ENCODE measurements around the gene MAN1B1. TPM values are rescaled to one million over a fixed set of nuclear protein-coding genes. Genes with fewer than 3 reads are reported as not detected.

The MAN1B1 gene
- total and polyA plus RNA-seq, 4 experiments from 2014 or later = 35.4 to 71.0 (median 50.4) TPM

DNA sequence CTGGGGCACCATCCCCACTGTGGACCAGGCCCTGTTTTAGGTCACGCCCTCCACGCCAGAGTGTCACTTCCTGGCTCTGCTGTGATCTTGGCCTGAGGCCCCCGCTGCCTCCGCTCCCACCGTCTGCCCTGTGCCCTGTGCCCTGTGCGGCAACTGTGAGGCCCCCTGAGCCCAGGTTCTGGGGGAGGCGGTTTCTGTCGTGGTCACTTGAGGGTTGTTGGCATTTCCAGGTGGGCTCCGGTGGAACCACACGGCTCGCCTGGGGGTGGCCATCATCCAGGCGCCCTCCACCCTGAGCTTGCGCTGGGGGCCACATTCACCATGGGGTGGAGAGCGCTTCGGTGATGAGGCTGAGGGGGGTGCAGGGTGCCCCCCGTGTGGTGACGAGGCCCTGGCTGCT, 21.2 kb downstream of the MAN1B1 start:
- H3K27ac ChIP-seq (ENCODE audit: low read depth, low read length) = no peak overlapping the region
- no peak for DNase-seq
- H3K9me3 Mint-ChIP-seq = no peaks in the 10 kb centered on the region
- intact Hi-C loops (cut with micrococcal nuclease) = no loop called here
- H3K36me3 Mint-ChIP-seq = peaks cover 3 to 23% of the 10 kb centered on the region in 2 donors
- peaks cover 0 to 3% (median 1%) of the 10 kb centered on the region in 4 donors for H3K4me1 Mint-ChIP-seq
- no peak overlapping the region for H3K27ac Mint-ChIP-seq
- no peaks in the 10 kb centered on the region for H3K27me3 Mint-ChIP-seq
- peaks cover under 1% of the 10 kb centered on the region for H3K4me1 ChIP-seq (ENCODE audit: insufficient read depth, low read length)
- no peaks in the 10 kb centered on the region for H3K9me3 ChIP-seq (ENCODE audit: control insufficient read depth in 1 of 2, low read length in 2 of 2)
- H3K4me3 ChIP-seq (ENCODE audit: low read length in 2 of 2) = no peak overlapping the region
- no peak overlapping the region for H3K4me3 Mint-ChIP-seq
- H3K36me3 ChIP-seq (ENCODE audit: insufficient read depth, low read length) = peaks cover 44% of the 10 kb centered on the region
- CTCF ChIA-PET (ENCODE audit: partially characterized antibody) = interaction anchor here (1.0 kb wide), 1 partner anchor 12 kb away, joined by 5 read pairs; no protein-coding TSS in a partner anchor
- POLR2A ChIA-PET (ENCODE audit: partially characterized antibody) = interaction anchor here (2.0 to 2.9 kb wide), 2 partner anchors 12 to 20 kb away, joined by 9 to 11 read pairs; partner anchors contain the start of gene MAN1B1
- H3K27me3 ChIP-seq (ENCODE audit: insufficient read depth, low read length) = no peaks in the 10 kb centered on the region

DNA sequence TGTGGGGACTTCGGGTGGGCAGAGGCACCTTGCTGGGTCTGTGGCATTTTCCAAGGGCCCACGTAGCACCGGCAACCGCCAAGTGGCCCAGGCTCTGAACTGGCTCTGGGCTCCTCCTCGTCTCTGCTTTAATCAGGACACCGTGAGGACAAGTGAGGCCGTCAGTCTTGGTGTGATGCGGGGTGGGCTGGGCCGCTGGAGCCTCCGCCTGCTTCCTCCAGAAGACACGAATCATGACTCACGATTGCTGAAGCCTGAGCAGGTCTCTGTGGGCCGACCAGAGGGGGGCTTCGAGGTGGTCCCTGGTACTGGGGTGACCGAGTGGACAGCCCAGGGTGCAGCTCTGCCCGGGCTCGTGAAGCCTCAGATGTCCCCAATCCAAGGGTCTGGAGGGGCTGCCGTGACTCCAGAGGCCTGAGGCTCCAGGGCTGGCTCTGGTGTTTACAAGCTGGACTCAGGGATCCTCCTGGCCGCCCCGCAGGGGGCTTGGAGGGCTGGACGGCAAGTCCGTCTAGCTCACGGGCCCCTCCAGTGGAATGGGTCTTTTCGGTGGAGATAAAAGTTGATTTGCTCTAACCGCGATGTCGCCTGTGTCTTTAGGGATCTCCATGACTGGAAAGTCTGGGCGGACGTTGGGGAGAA, 21.9 kb downstream of the MAN1B1 start:
- Histone ChIP-seq H3K9me3 (ENCODE audit: control insufficient read depth in 1 of 2, low read length in 2 of 2) (no peaks in the 10 kb centered on the region), H3K36me3 (ENCODE audit: insufficient read depth, low read length) (peaks cover 36% of the 10 kb centered on the region), H3K27ac (ENCODE audit: low read depth, low read length) (no peak overlapping the region), H3K27me3 (ENCODE audit: insufficient read depth, low read length) (no peaks in the 10 kb centered on the region), H3K4me3 (ENCODE audit: low read length in 2 of 2) (no peak overlapping the region), H3K4me1 (ENCODE audit: insufficient read depth, low read length) (peaks cover 7% of the 10 kb centered on the region)
- intact Hi-C loops (cut with micrococcal nuclease) = no loop called here
- DNase-seq = no peak
- CTCF ChIA-PET (ENCODE audit: partially characterized antibody) = interaction anchor here (1.0 to 1.3 kb wide), 2 partner anchors 13 to 128 kb away, joined by 3 to 5 read pairs; no protein-coding TSS in a partner anchor
- POLR2A ChIA-PET (ENCODE audit: partially characterized antibody) = interaction anchor here (2.0 to 2.9 kb wide), 2 partner anchors 13 to 21 kb away, joined by 9 to 11 read pairs; partner anchors contain the start of gene MAN1B1
- H3K4me1 Mint-ChIP-seq = peaks cover 0 to 9% (median 2%) of the 10 kb centered on the region in 4 donors
- H3K27ac Mint-ChIP-seq = no peak overlapping the region
- peaks cover 3 to 23% of the 10 kb centered on the region in 2 donors for H3K36me3 Mint-ChIP-seq
- no peaks in the 10 kb centered on the region for H3K9me3 Mint-ChIP-seq
- H3K27me3 Mint-ChIP-seq = no peaks in the 10 kb centered on the region
- no peak overlapping the region for H3K4me3 Mint-ChIP-seq

GRCh38 chr9:137109250-137110146, 22.7 kb downstream of the MAN1B1 start:
- ChIA-PET CTCF (ENCODE audit: partially characterized antibody) (interaction anchor here (1.3 kb wide), 1 partner anchor 127 kb away, joined by 3 read pairs; no protein-coding TSS in a partner anchor), POLR2A (ENCODE audit: partially characterized antibody) (interaction anchor here (2.0 to 2.9 kb wide), 2 partner anchors 14 to 22 kb away, joined by 9 to 11 read pairs; partner anchors contain the start of gene MAN1B1)
- H3K36me3 Mint-ChIP-seq = peaks cover 3 to 23% of the 10 kb centered on the region in 2 donors
- H3K4me3 Mint-ChIP-seq = no peak overlapping the region
- H3K4me1 Mint-ChIP-seq = peaks cover 0 to 9% (median 2%) of the 10 kb centered on the region in 4 donors
- H3K27me3 Mint-ChIP-seq = no peaks in the 10 kb centered on the region
- no peaks in the 10 kb centered on the region for H3K9me3 Mint-ChIP-seq
- H3K36me3 ChIP-seq (ENCODE audit: insufficient read depth, low read length) = peaks cover 31% of the 10 kb centered on the region
- intact Hi-C loops (cut with micrococcal nuclease) = no loop called here
- H3K27ac ChIP-seq (ENCODE audit: low read depth, low read length) = no peak overlapping the region
- no peak for DNase-seq
- no peaks in the 10 kb centered on the region for H3K27me3 ChIP-seq (ENCODE audit: insufficient read depth, low read length)
- peaks cover 7% of the 10 kb centered on the region for H3K4me1 ChIP-seq (ENCODE audit: insufficient read depth, low read length)
- H3K4me3 ChIP-seq (ENCODE audit: low read length in 2 of 2) = no peak overlapping the region
- no peak overlapping the region for H3K27ac Mint-ChIP-seq
- H3K9me3 ChIP-seq (ENCODE audit: control insufficient read depth in 1 of 2, low read length in 2 of 2) = no peaks in the 10 kb centered on the region

DNA sequence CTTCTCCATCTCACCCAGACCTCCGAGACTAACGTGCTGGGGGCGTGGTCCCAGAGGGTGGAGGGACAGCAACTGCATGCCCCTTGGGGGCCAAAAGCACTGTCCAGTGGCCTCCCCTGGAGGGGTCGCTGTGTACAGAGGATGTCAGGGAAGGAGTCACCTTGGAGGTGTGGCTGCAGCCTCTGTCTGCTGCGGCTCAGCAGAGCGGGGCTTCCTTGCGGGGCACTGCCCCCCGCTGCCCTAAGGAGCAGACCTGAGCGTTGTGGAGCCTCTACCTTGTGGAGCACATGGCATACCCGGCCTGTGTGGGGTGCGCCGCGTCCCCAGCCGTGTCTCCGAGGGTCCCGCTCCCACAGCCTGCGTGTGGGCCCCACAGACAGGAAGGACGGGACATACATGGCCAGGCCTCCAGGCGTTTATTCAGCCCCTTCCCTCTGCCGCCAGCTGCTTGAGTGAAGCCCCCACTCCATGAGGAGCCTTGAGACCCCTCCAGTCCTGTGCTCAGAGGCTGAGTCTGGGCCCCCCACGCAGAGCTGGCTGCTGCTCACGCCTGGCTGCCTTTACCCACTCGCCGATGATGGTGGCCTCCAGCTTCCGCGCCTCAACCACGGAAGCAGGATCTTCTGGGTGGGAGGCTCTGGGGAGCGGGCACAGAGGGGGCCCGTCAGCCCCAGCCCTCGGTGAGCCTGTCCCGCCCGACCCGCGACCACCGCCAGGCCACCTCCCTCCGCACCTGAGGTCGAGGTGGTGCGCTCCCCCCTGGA, 23.5 kb downstream of the MAN1B1 start:
- Histone ChIP-seq H3K4me3 (ENCODE audit: low read length in 2 of 2) (no peak overlapping the region), H3K27ac (ENCODE audit: low read depth, low read length) (no peak overlapping the region), H3K4me1 (ENCODE audit: insufficient read depth, low read length) (peaks cover 13% of the 10 kb centered on the region), H3K9me3 (ENCODE audit: control insufficient read depth in 1 of 2, low read length in 2 of 2) (no peaks in the 10 kb centered on the region), H3K27me3 (ENCODE audit: insufficient read depth, low read length) (no peaks in the 10 kb centered on the region), H3K36me3 (ENCODE audit: insufficient read depth, low read length) (peaks cover 26% of the 10 kb centered on the region)
- Mint-ChIP-seq H3K4me1 (peaks cover 0 to 9% (median 2%) of the 10 kb centered on the region in 4 donors), H3K27ac (peak overlapping the region in 1 of 7 donors; percentile 68), H3K4me3 (peak overlapping the region in 2 of 8 donors; percentile 31 to 57), H3K36me3 (peaks cover 0 to 20% of the 10 kb centered on the region in 2 donors), H3K9me3 (no peaks in the 10 kb centered on the region), H3K27me3 (no peaks in the 10 kb centered on the region)
- POLR2A ChIA-PET (ENCODE audit: partially characterized antibody) = interaction anchor here (2.9 kb wide), 1 partner anchor 23 kb away, joined by 11 read pairs; the partner anchor contains the start of gene MAN1B1
- intact Hi-C loops (cut with micrococcal nuclease) = no loop called here
- no peak for DNase-seq
- CTCF ChIA-PET (ENCODE audit: partially characterized antibody) = interaction anchor here (1.3 kb wide), 1 partner anchor 126 kb away, joined by 3 read pairs; no protein-coding TSS in a partner anchor

DNA sequence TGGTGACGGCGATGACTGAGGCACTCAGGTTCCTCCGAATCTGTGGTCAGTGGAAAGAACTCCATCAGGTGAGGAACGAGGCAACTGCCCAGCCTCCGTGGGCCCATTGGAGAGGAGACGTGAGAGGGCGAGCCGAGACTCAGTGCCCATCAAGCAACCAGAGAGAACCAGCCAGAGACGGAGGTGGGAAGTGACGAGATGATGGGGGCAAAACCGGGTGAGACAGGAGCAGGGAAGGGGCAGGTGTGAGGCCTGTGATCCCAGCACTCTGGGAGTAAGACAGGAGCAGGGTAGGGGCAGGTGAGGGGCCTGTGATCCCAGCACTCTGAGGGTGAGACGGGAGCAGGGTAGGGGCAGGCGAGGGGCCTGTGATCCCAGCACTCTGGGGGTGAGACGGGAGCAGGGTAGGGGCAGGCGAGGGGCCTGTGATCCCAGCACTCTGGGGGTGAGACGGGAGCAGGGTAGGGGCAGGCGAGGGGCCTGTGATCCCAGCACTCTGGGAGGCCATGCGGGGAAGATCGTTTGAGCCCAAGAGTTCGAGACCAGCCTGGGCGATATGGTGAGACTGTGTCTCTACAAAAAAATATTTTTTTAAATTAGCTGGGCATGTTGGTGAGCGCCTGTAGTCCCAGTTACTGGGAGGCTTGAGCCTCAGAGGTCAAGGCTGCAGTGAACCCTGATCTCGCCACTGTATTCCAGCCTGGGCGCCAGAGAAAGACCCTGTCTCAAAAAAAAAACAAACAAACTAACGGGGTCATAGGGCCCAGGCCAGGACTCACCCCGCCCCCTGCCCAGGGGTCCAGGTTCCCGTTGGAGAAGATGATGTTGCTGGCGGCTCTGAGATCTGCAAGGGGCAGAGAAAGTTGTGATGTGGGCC, 24.4 kb downstream of the MAN1B1 start:
- H3K27ac ChIP-seq (ENCODE audit: low read depth, low read length) = no peak overlapping the region
- no peak overlapping the region for H3K4me3 ChIP-seq (ENCODE audit: low read length in 2 of 2)
- peaks cover 0 to 15% of the 10 kb centered on the region in 2 donors for H3K36me3 Mint-ChIP-seq
- DNase-seq = no peak
- peaks cover 20% of the 10 kb centered on the region for H3K36me3 ChIP-seq (ENCODE audit: insufficient read depth, low read length)
- H3K9me3 Mint-ChIP-seq = no peaks in the 10 kb centered on the region
- no peaks in the 10 kb centered on the region for H3K27me3 ChIP-seq (ENCODE audit: insufficient read depth, low read length)
- H3K4me3 Mint-ChIP-seq = peak overlapping the region in 2 of 8 donors; percentile 47 to 57
- H3K27me3 Mint-ChIP-seq = no peaks in the 10 kb centered on the region
- peaks cover 0 to 9% (median 2%) of the 10 kb centered on the region in 4 donors for H3K4me1 Mint-ChIP-seq
- peak overlapping the region in 3 of 7 donors; percentile 29 to 61 (median 30) for H3K27ac Mint-ChIP-seq
- ChIA-PET CTCF (ENCODE audit: partially characterized antibody) (interaction anchor here (2.6 kb wide), 1 partner anchor 116 kb away, joined by 6 read pairs; the partner anchor contains the start of gene RNF224), POLR2A (ENCODE audit: partially characterized antibody) (interaction anchor here (1.3 kb wide), 1 partner anchor 105 kb away, joined by 3 read pairs; no protein-coding TSS in a partner anchor)
- H3K4me1 ChIP-seq (ENCODE audit: insufficient read depth, low read length) = peaks cover 16% of the 10 kb centered on the region
- no peaks in the 10 kb centered on the region for H3K9me3 ChIP-seq (ENCODE audit: control insufficient read depth in 1 of 2, low read length in 2 of 2)
- intact Hi-C loops (cut with micrococcal nuclease) = no loop called here
